B cell (primary cell): ENCODE data around the gene THSD7A. TPM values are rescaled to one million over a fixed set of nuclear protein-coding genes. Genes with fewer than 3 reads are reported as not detected.

Experiments used
- ATAC-seq: fragments of 200-7000 bp; cut with Tn5 transposase; one replicate; pipeline ENCODE4 v1.10.0; 2021; ENCODE audit warnings: low read depth, mild to moderate bottlenecking, moderate number of reproducible peaks, moderate library complexity
- CTCF ChIA-PET: fragments of 350-600 bp; sonication (Branson Sonifier 250); formaldehyde crosslinking; loops from one replicate; lab custom pipeline; 2021; ENCODE audit warnings: antibody characterized with exemption, inconsistent platforms; lab: Charles Lee
- POLR2A ChIA-PET: fragments of 350-600 bp; sonication (Branson Sonifier 250); formaldehyde crosslinking; loops from one replicate; lab custom pipeline; 2021; ENCODE audit warnings: antibody characterized with exemption; lab: Charles Lee
- DNase-seq: peaks from one replicate; pipeline ENCODE4 v3.0.0; 2013
- H2AFZ ChIP-seq: 2 replicates; pipeline ENCODE4 v1.6.1; 2012; ENCODE audit warnings: mild to moderate bottlenecking, low read depth, low read length; ENCODE audit not compliant: insufficient read depth, poor library complexity, severe bottlenecking
- H3K27ac ChIP-seq, 2 donors: 1 replicate in 1 of 2; 2 replicates in 1 of 2; pipeline ENCODE4 v1.5.1; 2012 to 2013; ENCODE audit warnings: low read length in 2 of 2, mild to moderate bottlenecking in 2 of 2, moderate library complexity in 1 of 2
- H3K27me3 ChIP-seq, 4 experiments: fragments of 200-600 bp in 1 of 4; sonication (generic) in 1 of 4; replicated peaks in 1 of 4; 1 replicate in 2 of 4; 2 replicates in 2 of 4; pipeline versions ENCODE4 v1.6.1 to v1.7.0; 2013 to 2016; ENCODE audit warnings: low read length in 3 of 4, mild to moderate bottlenecking in 2 of 4, mixed read lengths in 1 of 4, moderate library complexity in 1 of 4; ENCODE audit not compliant: insufficient read depth in 4 of 4, control insufficient read depth in 3 of 4; ENCODE audit errors: control extremely low read depth in 1 of 4
- H3K36me3 ChIP-seq, 2 experiments: replicated peaks in 1 of 2; 1 replicate in 1 of 2; 2 replicates in 1 of 2; pipeline versions ENCODE4 v1.6.1 to v1.7.1; 2013; ENCODE audit warnings: low read length in 1 of 2; ENCODE audit not compliant: insufficient read depth in 2 of 2, control insufficient read depth in 1 of 2; ENCODE audit errors: control extremely low read depth in 1 of 2, extremely low read depth in 1 of 2
- H3K4me1 ChIP-seq, 2 donors: fragments of 200-600 bp in 1 of 2; sonication (generic) in 1 of 2; 1 replicate in 1 of 2; 2 replicates in 1 of 2; pipeline versions ENCODE4 v1.5.1 to v1.6.1; 2013 to 2017; ENCODE audit warnings: low read length in 2 of 2; ENCODE audit not compliant: control insufficient read depth in 2 of 2, insufficient read depth in 2 of 2
- H3K4me2 ChIP-seq: replicated peaks from 2 replicates; pipeline ENCODE3; 2012; ENCODE audit warnings: mild to moderate bottlenecking, low read depth, low read length; ENCODE audit not compliant: poor library complexity, severe bottlenecking
- H3K4me3 ChIP-seq, 5 experiments: fragments of 200-600 bp in 1 of 5; sonication (generic) in 1 of 5; 1 replicate in 3 of 5; 2 replicates in 2 of 5; pipeline versions ENCODE4 v1.5.1 to v1.7.0; 2011 to 2016; ENCODE audit warnings: low read length in 4 of 5, mild to moderate bottlenecking in 4 of 5, low read depth in 2 of 5, control low read depth in 1 of 5, moderate library complexity in 1 of 5; ENCODE audit not compliant: insufficient read depth in 1 of 5; ENCODE audit errors: control extremely low read depth in 1 of 5, extremely low read depth in 1 of 5
- H3K79me2 ChIP-seq: fragments of 200-600 bp; sonication (generic); one replicate; pipeline ENCODE4 v1.6.0; 2016; ENCODE audit warnings: low read length; ENCODE audit not compliant: control insufficient read depth, insufficient read depth
- H3K9ac ChIP-seq: fragments of 200-600 bp; sonication (generic); 2 replicates; pipeline ENCODE4 v1.6.1; 2017; ENCODE audit warnings: mild to moderate bottlenecking, low read length, moderate library complexity
- H3K9me3 ChIP-seq, 3 donors: one replicate each; pipeline versions ENCODE4 v1.6.1 to v1.7.1; 2013; ENCODE audit warnings: low read length in 2 of 3; ENCODE audit not compliant: control insufficient read depth in 2 of 3, insufficient read depth in 1 of 3; ENCODE audit errors: control extremely low read depth in 1 of 3
- H4K20me1 ChIP-seq: 2 replicates; pipeline ENCODE4 v1.6.0; 2012; ENCODE audit warnings: mild to moderate bottlenecking, low read length; ENCODE audit not compliant: insufficient read depth, control insufficient read depth, poor library complexity, severe bottlenecking
- H3K27ac Mint-ChIP-seq: one replicate; pipeline ENCODE4 v1.8.0; 2021; ENCODE audit warnings: mixed read lengths
- H3K27me3 Mint-ChIP-seq: one replicate; pipeline ENCODE4 v1.8.0; 2021; ENCODE audit warnings: mixed read lengths
- H3K4me1 Mint-ChIP-seq: one replicate; pipeline ENCODE4 v1.8.0; 2021; ENCODE audit warnings: mixed read lengths
- H3K4me3 Mint-ChIP-seq: one replicate; pipeline ENCODE4 v1.8.0; 2021; ENCODE audit warnings: mixed read lengths
- H3K9me3 Mint-ChIP-seq: one replicate; pipeline ENCODE4 v1.8.0; 2022; ENCODE audit warnings: mixed read lengths; ENCODE audit not compliant: insufficient read depth
- EZH2 ChIP-seq: IDR thresholded peaks from 2 replicates; pipeline ENCODE4 v1.6.1; 2012; ENCODE audit warnings: borderline replicate concordance, low read depth, mild to moderate bottlenecking, moderate library complexity, low read length; ENCODE audit not compliant: insufficient read depth, poor library complexity, severe bottlenecking
- WGBS: methylation state at CpG from one replicate; pipeline ENCODE4 v1.1.5; 2013; ENCODE audit warnings: missing lambda C conversion rate; ENCODE audit not compliant: insufficient coverage; 5-methylcytosine and 5-hydroxymethylcytosine counted together
- intact Hi-C: fragments of 100-400 bp; cut with micrococcal nuclease; formaldehyde crosslinking; loops from one replicate; pipeline ENCODE4 v1.10.0; 2022
- polyA plus RNA-seq: library from polyadenylated mRNA; depleted of rRNA; stranded (reverse); fragments of >200 nt; gene quantifications from 2 replicates; pipeline ENCODE4 v1.2.3, GENCODE V29; 2012
- total RNA-seq, 2 donors: library from RNA; stranded (reverse); fragments of 120-200 nt in 1 of 2; gene quantifications; 1 replicate in 1 of 2; 2 replicates in 1 of 2; pipeline versions ENCODE4 v1.2.3 to v1.2.4, GENCODE V29; 2013 to 2022
- TF ChIP-seq, protein P1 (sequence below): fragments of 200-600 bp; IDR thresholded peaks from one replicate; pipeline ENCODE4 v1.8.0; 2022; ENCODE audit warnings: antibody characterized with exemption, mild to moderate bottlenecking

THSD7A gene
- total and polyA plus RNA-seq, 2 donors (not counting 1 experiment from before 2014, with no cell fraction given): not detected

DNA sequence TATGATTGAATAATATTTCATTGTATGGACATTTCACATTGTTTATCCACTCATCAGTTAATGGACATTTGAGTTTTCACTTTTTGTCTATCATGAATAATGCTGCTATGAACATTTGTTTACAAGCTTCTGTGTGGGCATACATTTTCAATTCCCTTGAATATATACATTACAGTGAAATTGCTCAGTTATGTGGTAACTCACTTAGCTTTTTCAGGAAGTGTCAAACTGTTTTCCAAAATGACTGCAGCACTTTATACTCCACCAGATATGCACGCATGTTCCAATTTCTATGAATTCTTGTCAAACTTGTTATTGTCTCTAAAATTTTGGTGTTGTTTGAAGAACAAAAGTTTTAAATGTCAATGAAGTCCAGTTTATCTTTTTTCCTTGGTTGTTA is 401.2 kb downstream of the THSD7A start:
- Mint-ChIP-seq H3K4me1 (no peaks in the 10 kb centered on the region), H3K9me3 (no peaks in the 10 kb centered on the region), H3K27ac (no peak overlapping the region), H3K4me3 (no peak overlapping the region), H3K27me3 (no peaks in the 10 kb centered on the region)
- H3K27me3 ChIP-seq: no peaks in the 10 kb centered on the region
- no peak for ATAC-seq
- ChIA-PET CTCF (no interaction called here), POLR2A (no interaction called here)
- H4K20me1 ChIP-seq: no peaks in the 10 kb centered on the region
- H3K79me2 ChIP-seq: no peaks in the 10 kb centered on the region
- H3K36me3 ChIP-seq: no peaks in the 10 kb centered on the region
- TF ChIP-seq, protein P1, sequence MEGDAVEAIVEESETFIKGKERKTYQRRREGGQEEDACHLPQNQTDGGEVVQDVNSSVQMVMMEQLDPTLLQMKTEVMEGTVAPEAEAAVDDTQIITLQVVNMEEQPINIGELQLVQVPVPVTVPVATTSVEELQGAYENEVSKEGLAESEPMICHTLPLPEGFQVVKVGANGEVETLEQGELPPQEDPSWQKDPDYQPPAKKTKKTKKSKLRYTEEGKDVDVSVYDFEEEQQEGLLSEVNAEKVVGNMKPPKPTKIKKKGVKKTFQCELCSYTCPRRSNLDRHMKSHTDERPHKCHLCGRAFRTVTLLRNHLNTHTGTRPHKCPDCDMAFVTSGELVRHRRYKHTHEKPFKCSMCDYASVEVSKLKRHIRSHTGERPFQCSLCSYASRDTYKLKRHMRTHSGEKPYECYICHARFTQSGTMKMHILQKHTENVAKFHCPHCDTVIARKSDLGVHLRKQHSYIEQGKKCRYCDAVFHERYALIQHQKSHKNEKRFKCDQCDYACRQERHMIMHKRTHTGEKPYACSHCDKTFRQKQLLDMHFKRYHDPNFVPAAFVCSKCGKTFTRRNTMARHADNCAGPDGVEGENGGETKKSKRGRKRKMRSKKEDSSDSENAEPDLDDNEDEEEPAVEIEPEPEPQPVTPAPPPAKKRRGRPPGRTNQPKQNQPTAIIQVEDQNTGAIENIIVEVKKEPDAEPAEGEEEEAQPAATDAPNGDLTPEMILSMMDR: no peak
- no peak for TF ChIP-seq EZH2
- H3K9ac ChIP-seq: no peak overlapping the region
- intact Hi-C loops: no loop called here
- no peak overlapping the region for H3K27ac ChIP-seq
- no CpG with 5 or more reads among the region's 1 CpG for WGBS
- H3K4me2 ChIP-seq: no peak overlapping the region
- H3K9me3 ChIP-seq: no peaks in the 10 kb centered on the region
- H3K4me3 ChIP-seq: no peak overlapping the region
- H3K4me1 ChIP-seq: no peaks in the 10 kb centered on the region
- no peak for DNase-seq
- H2AFZ ChIP-seq: no peak overlapping the region

- H3K9me3 Mint-ChIP-seq: no peaks in the 10 kb centered on the region
- no peak for TF ChIP-seq EZH2
- TF ChIP-seq, protein P1: no peak
- POLR2A ChIA-PET: no interaction called here
- H3K27ac Mint-ChIP-seq: no peak overlapping the region
- Histone ChIP-seq H4K20me1 (no peaks in the 10 kb centered on the region), H3K9ac (no peak overlapping the region), H3K4me2 (no peak overlapping the region), H3K27me3 (no peaks in the 10 kb centered on the region), H3K79me2 (no peaks in the 10 kb centered on the region), H3K4me3 (no peak overlapping the region), H3K4me1 (no peaks in the 10 kb centered on the region), H2AFZ (no peak overlapping the region), H3K9me3 (no peaks in the 10 kb centered on the region), H3K36me3 (no peaks in the 10 kb centered on the region), H3K27ac (no peak overlapping the region)
- CTCF ChIA-PET: no interaction called here
- ATAC-seq (no peak), DNase-seq (no peak)
- H3K27me3 Mint-ChIP-seq: no peaks in the 10 kb centered on the region
- intact Hi-C loops: no loop called here
- no peaks in the 10 kb centered on the region for H3K4me1 Mint-ChIP-seq
- no CpG with 5 or more reads among the region's 2 CpGs for WGBS
- no peak overlapping the region for H3K4me3 Mint-ChIP-seq
Measured at GRCh38 chr7:11430112-11430511, 401.9 kb downstream of the THSD7A start.
